SKM-1 (cell line): ENCODE results near the gene CYP3A5.
"Not testable (repeated sequence)": the region's sequence is repeated elsewhere in the genome, so short reads cannot be mapped to it uniquely, and the experiment has no call there.

ENCODE experiments used
- DNase-seq: peaks from one replicate; lab custom pipeline; 2025; ENCODE audit not compliant: unreplicated experiment; lab: John Stamatoyannopoulos, UW

CYP3A5 gene

GRCh38 chr7:99643464-99643863, 36.3 kb downstream of the CYP3A5 start:
- no peak for DNase-seq

GRCh38 chr7:99642027-99642426, 37.8 kb downstream of the CYP3A5 start:
- no peak for DNase-seq

GRCh38 chr7:99639267-99639666, 40.5 kb downstream of the CYP3A5 start:
- no peak for DNase-seq

- DNase-seq = no peak
These were observed 41.1 kb downstream of the CYP3A5 start for GRCh38 chr7:99638731-99639130.

- not testable (repeated sequence) for DNase-seq
These were observed 42.4 kb downstream of the CYP3A5 start for GRCh38 chr7:99637414-99637813.

DNA sequence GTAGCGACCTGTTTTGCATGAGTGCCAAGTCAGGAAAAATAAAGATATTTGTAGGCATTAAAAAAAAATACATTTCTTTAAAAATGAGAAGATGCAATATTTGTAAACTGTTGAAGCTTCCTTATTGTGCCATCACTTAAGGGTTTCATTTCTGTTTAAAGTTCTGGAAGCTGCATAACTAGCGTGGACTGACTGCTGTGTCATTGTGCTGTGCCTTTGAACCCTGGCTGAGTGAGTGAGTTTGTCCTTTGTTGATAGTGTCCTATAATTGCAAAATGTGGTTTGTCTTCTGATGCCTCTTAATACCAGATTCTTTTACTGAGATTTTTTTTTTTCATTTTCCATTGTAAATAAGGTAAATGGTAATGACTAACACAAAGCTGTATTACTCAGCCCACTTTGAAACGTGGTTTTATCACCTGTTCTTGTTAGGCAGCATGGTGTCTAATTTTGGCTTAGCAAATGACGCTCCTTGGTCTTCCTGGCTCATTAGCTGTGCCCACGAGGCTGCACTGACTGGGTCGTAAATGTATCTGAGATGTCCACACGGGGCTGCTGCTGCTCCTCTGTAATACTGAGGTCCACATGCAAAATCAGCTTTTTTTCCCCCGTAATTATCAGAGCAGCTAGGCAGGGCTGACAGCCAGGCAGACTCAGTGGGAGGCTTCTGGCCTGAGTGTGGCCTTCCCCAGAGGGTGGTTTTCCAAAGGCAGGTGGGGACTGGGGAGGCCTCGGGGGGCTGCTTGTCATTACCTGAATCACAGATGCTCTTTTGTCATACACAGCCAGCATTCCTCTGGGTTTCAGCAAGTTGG, 48.3 kb downstream of the CYP3A5 start:
- no peak for DNase-seq

- no peak for DNase-seq
These were observed 50.2 kb downstream of the CYP3A5 start for GRCh38 chr7:99629643-99630042.

GRCh38 chr7:99628471-99629465, 51.0 kb downstream of the CYP3A5 start:
- DNase-seq = no peak

DNA sequence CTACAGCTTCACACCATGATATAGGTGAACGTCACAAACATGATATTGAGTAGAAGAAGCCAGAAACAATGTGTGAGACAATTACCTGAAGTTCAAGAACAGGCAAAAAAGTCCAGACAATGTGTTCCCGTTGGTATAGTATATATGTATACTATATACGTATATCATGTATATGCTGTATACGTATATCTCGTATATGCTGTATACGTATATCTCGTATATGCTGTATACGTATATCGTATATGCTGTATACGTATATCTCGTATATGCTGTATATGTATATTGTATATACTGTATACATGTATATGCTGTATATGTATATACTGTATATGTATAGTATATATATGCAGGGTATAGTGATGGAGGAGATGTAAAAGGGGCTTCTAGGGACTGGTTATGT, 52.3 kb downstream of the CYP3A5 start:
- DNase-seq = no peak

GRCh38 chr7:99626661-99627060, 53.1 kb downstream of the CYP3A5 start:
- DNase-seq = no peak

DNA sequence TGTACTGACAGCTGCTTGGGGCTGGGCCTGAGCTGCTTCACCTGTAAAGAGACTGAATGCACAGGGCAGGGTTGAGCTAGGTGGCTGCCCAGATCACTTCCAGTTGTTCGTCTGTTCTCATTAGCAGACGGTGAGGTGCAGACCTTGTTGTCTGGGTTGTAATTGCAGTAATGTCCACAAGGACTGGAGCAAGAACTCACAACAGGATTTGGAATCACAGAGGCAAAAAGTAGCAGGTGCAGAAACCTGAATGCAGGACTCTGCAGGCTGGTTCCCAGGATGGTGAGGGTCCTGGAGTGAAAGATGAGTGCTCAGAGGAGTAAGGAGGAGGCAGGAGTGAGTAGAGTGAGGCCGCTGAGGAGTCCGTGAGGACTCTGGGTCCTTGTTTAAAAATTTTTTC, 53.8 kb downstream of the CYP3A5 start:
- no peak for DNase-seq

DNA sequence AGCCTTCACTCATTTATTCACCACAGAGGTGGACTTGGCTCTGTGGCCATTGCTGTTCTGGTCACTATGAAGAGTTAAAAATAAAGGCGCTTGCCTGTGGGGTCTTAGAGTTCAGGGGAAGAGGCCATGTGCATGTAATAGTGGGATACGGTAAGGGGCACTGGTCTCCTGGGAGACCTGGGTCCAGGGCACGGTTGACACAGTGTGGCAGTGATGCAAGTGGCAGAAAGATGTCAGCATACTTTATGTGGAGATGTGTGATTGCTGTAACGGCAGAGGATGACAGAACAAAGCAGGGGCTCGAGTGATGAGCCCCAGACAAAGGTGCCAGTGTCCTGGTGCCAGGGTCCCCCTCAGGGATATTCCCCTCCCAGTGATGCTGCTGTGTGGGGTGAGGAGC, 54.5 kb downstream of the CYP3A5 start:
- no peak for DNase-seq

DNA sequence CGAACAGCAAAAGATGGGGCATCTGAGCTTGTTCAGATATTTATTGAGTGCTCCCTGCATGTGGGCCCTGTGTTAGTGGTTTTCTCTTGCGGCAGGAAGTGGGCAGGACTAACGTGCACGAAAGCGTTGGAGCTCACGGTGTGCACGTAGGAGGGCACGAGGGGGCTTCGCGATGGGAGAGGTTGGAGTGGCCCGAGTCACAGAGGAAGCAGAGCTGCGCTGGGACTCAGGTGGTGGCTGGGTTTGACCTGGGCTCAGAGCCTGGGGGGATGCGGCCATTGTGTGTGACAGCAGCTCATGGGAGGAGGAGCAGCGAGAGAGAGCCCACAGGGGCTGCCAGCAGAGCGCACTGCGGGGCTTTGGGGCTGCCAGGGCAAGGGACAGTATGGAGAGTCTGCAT, 55.3 kb downstream of the CYP3A5 start:
- DNase-seq = no peak

DNA sequence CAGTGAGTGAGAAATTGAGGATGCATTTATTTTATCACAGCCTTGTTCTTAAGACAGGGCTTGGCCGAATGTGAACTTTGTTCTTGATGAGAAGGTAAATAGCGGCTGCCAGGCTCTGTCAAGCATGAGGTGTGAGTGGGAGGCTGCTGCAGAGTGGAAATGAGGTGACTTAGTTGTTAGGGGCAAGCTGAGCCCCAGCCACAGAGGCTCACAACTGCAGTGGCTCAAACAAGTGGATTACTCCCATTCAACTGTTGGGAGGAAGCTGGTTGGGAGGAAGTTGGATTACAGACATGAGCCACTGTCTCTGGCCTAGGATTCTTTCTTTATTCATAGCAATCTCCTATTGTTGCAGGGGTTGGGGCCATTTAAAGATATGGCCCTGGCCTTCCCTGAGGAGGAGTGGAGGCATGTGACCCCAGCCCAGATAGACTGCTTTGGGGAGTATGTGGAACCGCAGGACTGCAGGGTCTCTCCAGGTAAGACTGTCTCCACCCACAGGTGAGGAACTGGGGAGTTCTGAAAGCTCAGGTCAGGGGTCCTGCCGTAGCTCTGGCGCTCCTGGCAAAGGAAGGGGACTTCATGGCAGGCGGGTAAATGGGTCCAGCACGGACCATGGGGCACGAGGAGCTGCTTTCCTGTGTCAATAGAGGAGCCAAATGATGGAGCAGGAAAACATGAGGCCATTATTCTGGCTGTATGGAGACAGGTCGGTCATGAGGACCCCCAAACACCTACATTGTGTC, 55.9 kb downstream of the CYP3A5 start:
- no peak for DNase-seq

- DNase-seq = no peak
These were observed 56.6 kb downstream of the CYP3A5 start for GRCh38 chr7:99623091-99623693.

GRCh38 chr7:99622596-99622995, 57.2 kb downstream of the CYP3A5 start:
- no peak for DNase-seq

- DNase-seq = no peak
These were observed 58.5 kb downstream of the CYP3A5 start for GRCh38 chr7:99621271-99621670.

GRCh38 chr7:99619571-99620130, 60.1 kb downstream of the CYP3A5 start:
- no peak for DNase-seq

DNA sequence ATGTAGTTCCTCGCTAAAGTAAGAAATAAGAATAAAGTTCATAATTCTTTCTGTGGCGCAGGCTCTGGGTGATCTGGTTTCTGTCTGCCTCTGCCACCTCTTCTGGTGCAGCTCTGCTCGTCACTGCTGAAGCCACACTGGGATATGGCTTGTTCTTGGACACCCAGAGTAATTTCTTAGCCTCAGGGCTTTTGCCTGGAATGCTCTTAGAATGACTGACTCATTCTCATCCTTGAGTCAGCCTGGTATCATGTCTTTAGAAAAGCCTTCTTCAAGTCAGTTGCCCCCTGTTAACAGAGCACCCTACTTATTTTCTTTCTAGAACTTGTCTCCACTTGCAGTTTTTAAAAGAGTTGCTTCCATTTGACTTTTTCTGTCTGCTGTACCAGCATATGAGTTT, 61.1 kb downstream of the CYP3A5 start:
- DNase-seq = no peak

DNA sequence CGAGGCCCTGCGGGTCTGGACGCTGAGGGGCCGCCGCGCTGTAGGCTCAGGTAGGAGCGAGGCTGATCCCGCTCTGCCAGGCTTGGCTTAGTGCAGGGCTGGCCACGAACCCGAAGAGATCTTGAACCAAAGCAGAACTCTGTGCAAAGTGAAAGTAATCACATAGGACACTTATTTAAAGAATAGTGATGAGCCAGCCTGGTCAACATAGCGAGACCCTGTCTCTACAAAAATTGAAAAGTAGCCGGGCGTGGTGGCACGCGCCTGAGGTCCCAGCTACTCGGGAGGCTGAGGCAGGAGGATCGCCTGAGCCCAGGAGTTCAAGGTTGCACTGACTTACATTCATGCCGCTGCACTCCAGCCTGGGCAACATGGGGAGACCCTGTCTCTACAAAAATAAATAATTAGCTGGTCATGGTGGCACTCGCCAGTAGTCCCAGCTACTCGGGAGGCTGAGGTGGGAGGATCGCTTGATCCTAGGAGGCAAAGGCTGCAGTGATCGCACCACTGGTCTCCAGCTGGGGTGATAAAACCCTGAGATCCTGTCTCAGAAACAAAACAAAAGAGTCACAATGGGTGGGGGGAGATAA, 62.5 kb downstream of the CYP3A5 start:
- DNase-seq = no peak
